Measurements from ENCODE around the gene MCM9.

MCM9 gene

DNA sequence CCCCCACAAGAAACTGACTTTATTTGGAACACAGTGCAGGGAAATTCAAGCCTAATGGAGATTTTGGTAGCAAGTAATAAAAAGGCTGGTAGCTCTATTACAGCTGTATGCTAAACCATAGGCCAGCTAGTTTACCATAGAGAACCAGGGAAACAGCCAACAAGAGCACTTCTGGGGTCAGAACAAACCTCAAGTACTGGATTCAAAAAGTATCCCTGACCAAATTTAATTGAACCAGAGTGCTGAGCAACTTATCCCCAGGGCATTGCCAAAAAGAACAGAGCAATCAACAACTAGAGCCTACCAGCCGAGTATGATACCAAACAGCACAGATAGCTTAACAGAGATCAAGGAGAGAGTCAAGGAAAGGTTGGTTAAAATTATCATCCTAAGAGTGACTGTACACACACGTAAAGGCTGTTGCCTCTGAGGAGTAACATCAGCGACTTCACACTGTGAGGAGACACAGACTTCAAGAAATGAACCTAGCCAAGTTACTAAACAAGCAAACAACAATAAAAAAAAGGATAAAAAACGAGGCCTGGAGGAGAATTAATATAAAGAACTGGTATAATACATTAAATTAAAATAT lies 52.5 kb downstream of the MCM9 start:
- no peak for DNase-seq (ENCODE audit: extremely low read depth, insufficient read length)
- TF ChIP-seq, protein P1, sequence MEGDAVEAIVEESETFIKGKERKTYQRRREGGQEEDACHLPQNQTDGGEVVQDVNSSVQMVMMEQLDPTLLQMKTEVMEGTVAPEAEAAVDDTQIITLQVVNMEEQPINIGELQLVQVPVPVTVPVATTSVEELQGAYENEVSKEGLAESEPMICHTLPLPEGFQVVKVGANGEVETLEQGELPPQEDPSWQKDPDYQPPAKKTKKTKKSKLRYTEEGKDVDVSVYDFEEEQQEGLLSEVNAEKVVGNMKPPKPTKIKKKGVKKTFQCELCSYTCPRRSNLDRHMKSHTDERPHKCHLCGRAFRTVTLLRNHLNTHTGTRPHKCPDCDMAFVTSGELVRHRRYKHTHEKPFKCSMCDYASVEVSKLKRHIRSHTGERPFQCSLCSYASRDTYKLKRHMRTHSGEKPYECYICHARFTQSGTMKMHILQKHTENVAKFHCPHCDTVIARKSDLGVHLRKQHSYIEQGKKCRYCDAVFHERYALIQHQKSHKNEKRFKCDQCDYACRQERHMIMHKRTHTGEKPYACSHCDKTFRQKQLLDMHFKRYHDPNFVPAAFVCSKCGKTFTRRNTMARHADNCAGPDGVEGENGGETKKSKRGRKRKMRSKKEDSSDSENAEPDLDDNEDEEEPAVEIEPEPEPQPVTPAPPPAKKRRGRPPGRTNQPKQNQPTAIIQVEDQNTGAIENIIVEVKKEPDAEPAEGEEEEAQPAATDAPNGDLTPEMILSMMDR (IDR thresholded peaks at IDR 0.05; ENCODE audit: insufficient read depth, low read length, poor library complexity, severe bottlenecking): no peak
- no peaks in the 10 kb centered on the region for H3K36me3 ChIP-seq (ENCODE audit: control insufficient read depth, insufficient read depth, low read length)
- no peak overlapping the region for H3K4me3 ChIP-seq (replicated peaks; ENCODE audit: low read depth, low read length)
- H3K27me3 ChIP-seq (replicated peaks; ENCODE audit: control insufficient read depth, insufficient read depth, low read length): no peaks in the 10 kb centered on the region

DNA sequence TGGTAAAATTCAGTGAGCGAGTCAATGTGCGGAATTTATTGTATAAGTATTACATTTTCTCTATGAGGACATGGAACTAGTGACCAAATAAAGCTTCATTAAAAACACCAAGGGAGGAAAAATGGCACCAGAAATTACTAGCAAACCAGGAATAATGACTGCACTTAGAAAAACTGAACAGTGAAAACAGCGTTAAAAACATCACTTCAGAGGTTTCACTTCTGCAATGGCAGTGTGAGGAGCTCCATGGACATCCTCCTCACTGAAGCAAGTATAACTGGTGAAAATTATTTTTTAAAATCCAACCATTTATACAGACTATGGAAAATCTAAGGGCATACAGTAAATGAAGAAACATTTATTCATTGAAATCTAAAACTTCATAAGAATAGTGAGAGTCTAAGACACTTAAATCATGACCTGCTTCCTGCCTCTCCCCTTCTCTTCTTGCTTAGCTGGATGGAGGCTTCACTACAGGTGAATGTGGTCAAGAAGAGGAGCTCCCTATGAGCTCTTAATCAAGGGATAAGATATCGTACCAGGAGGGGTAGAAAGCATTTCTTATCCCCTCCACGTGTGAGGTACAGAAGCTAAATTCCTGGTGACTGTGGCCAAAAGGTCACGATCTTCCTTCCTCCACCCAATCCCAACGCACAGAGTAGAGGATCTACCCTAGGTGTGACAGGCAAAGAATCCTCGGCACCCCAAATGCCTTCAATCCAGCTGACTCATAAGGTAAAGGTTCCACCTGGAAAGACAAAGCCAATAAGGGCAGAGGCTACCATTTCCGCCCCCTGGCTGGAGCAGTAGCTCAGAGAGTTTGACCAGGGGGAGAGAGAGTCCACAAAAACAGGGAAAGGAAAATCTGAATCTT lies 53.3 kb downstream of the MCM9 start:
- no peak overlapping the region for H3K4me3 ChIP-seq (replicated peaks; ENCODE audit: low read depth, low read length)
- TF ChIP-seq, protein P1 (IDR thresholded peaks at IDR 0.05; ENCODE audit: insufficient read depth, low read length, poor library complexity, severe bottlenecking): no peak
- no peaks in the 10 kb centered on the region for H3K36me3 ChIP-seq (ENCODE audit: control insufficient read depth, insufficient read depth, low read length)
- no peaks in the 10 kb centered on the region for H3K27me3 ChIP-seq (replicated peaks; ENCODE audit: control insufficient read depth, insufficient read depth, low read length)
- no peak for DNase-seq (ENCODE audit: extremely low read depth, insufficient read length)

DNA sequence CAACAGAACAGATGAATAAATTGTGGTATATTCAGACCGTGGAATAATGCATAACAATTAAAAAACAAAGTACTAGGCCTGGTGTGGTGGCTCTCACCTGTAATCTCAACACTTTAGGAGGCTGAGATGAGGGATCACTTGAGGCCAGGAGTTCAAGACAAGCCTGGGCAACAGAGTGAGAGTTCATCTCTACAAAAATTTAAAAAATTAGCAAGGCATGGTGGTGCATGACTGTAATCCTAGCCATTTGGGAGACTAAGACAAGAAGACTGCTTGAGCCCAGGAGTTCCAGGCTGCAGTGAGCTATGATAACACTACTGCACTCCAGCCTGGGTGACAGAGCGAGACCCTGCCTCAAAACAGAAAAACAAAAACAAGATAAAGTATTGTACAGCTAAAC lies 57.2 kb downstream of the MCM9 start:
- no peak overlapping the region for H3K4me3 ChIP-seq (replicated peaks; ENCODE audit: low read depth, low read length)
- DNase-seq (ENCODE audit: extremely low read depth, insufficient read length): no peak
- H3K27me3 ChIP-seq (replicated peaks; ENCODE audit: control insufficient read depth, insufficient read depth, low read length): no peaks in the 10 kb centered on the region
- TF ChIP-seq, protein P1 (IDR thresholded peaks at IDR 0.05; ENCODE audit: insufficient read depth, low read length, poor library complexity, severe bottlenecking): no peak
- H3K36me3 ChIP-seq (ENCODE audit: control insufficient read depth, insufficient read depth, low read length): no peaks in the 10 kb centered on the region

DNA sequence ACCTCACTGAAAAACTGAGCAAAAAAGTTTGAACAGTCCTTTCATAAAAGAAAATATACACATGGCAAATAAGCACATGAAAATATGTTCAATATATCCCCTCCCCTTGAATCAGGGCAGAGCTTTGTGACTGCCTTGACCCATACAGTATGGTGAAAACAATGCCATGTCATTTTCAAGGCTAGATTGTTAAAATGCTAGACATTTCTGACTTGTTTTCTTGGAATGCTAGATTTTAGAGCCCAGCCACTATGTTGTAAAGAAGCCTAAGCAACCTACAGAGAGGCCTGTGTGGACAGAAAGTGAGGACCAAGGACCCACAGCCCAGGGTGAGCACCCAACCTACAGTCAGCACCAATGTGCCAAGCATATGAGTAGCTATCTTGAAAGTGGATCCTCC lies 58.1 kb downstream of the MCM9 start:
- no peak overlapping the region for H3K4me3 ChIP-seq (replicated peaks; ENCODE audit: low read depth, low read length)
- DNase-seq (ENCODE audit: extremely low read depth, insufficient read length): no peak
- TF ChIP-seq, protein P1 (IDR thresholded peaks at IDR 0.05; ENCODE audit: insufficient read depth, low read length, poor library complexity, severe bottlenecking): no peak
- no peaks in the 10 kb centered on the region for H3K36me3 ChIP-seq (ENCODE audit: control insufficient read depth, insufficient read depth, low read length)
- no peaks in the 10 kb centered on the region for H3K27me3 ChIP-seq (replicated peaks; ENCODE audit: control insufficient read depth, insufficient read depth, low read length)

DNA sequence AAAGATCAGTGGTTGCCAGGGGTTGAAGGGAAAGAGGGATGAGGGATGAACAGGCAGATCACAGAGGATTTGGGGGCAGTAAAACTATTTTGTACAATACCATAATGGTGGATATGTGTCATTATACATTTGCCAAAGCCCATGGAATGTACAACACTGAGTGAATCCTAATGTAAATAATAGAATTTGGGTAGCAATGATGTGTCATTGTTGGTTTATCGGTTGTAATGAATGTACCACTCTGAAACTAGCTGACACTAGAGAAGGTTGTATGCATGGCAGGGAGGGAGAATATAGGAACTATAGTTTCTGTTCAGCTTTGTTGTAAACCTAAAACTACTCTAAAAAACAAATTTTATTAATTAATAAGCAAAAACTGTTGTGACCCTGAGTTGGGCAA lies 58.8 kb downstream of the MCM9 start:
- Histone ChIP-seq H3K4me3 (replicated peaks; ENCODE audit: low read depth, low read length) (no peak overlapping the region), H3K27me3 (replicated peaks; ENCODE audit: control insufficient read depth, insufficient read depth, low read length) (no peaks in the 10 kb centered on the region), H3K36me3 (ENCODE audit: control insufficient read depth, insufficient read depth, low read length) (no peaks in the 10 kb centered on the region)
- no peak for DNase-seq (ENCODE audit: extremely low read depth, insufficient read length)
- TF ChIP-seq, protein P1 (IDR thresholded peaks at IDR 0.05; ENCODE audit: insufficient read depth, low read length, poor library complexity, severe bottlenecking): no peak
